HepG2 (cell line): ENCODE data around the gene TBKBP1. TPM values are rescaled to one million over a fixed set of nuclear protein-coding genes. Genes with fewer than 3 reads are reported as not detected.

Source experiments
- ARID5B ChIP-seq: IDR thresholded peaks from 2 replicates; pipeline ENCODE4 v1.4.0; 2020; ENCODE audit warnings: mild to moderate bottlenecking, missing genetic modification reagents
- ATM ChIP-seq: fragments of 450-650 bp; IDR thresholded peaks from 2 replicates; pipeline ENCODE4 v1.7.1; 2017; ENCODE audit warnings: mild to moderate bottlenecking, borderline replicate concordance
- CHD2 ChIP-seq: IDR thresholded peaks from 2 replicates; pipeline ENCODE4 v1.6.1; 2011; ENCODE audit warnings: low read depth, low read length, improper control_type of control experiment
- FIP1L1 ChIP-seq: fragments of 200-400 bp; formaldehyde crosslinking; IDR thresholded peaks from 2 replicates; pipeline ENCODE4 v1.6.1; 2018; ENCODE audit warnings: low read depth, mild to moderate bottlenecking, low read length, moderate library complexity, borderline replicate concordance; ENCODE audit not compliant: insufficient read depth
- FOSL1 ChIP-seq: sonication (generic); formaldehyde crosslinking; IDR thresholded peaks from 2 replicates; pipeline ENCODE4 v1.9.0; 2021; ENCODE audit warnings: missing genetic modification reagents, borderline replicate concordance
- ISL2 ChIP-seq: sonication (generic); formaldehyde crosslinking; IDR thresholded peaks from 2 replicates; pipeline ENCODE4 v1.5.0; 2020; ENCODE audit warnings: missing genetic modification reagents
- KLF16 ChIP-seq, 2 experiments: sonication (generic) in 1 of 2; formaldehyde crosslinking in 1 of 2; IDR thresholded peaks; 2 replicates each; pipeline versions ENCODE4 v1.6.1 to v1.8.0; 2016 to 2023; ENCODE audit warnings: missing genetic modification reagents in 2 of 2, missing compliant biosample characterization in 1 of 2
- RAD51 ChIP-seq: fragments of 450-650 bp; IDR thresholded peaks from 2 replicates; pipeline ENCODE4 v1.6.1; 2016; ENCODE audit warnings: borderline replicate concordance
- THAP7 ChIP-seq: sonication (generic); formaldehyde crosslinking; IDR thresholded peaks from 2 replicates; pipeline ENCODE4 v1.8.1; 2023; ENCODE audit warnings: mild to moderate bottlenecking, missing genetic modification reagents
- THAP8 ChIP-seq: sonication (generic); formaldehyde crosslinking; IDR thresholded peaks from 2 replicates; pipeline ENCODE4 v1.5.1; 2020; ENCODE audit warnings: missing genetic modification reagents, mild to moderate bottlenecking, borderline replicate concordance
- ZFP37 ChIP-seq: sonication (generic); formaldehyde crosslinking; IDR thresholded peaks from 2 replicates; pipeline ENCODE4 v1.4.0; 2020; ENCODE audit warnings: missing genetic modification reagents, borderline replicate concordance
- ZFP91 ChIP-seq: sonication (generic); formaldehyde crosslinking; IDR thresholded peaks from 2 replicates; pipeline ENCODE4 v1.9.0; 2022; ENCODE audit warnings: missing genetic modification reagents, mild to moderate bottlenecking, borderline replicate concordance
- ZNF20 ChIP-seq: sonication (generic); formaldehyde crosslinking; IDR thresholded peaks from 2 replicates; pipeline ENCODE4 v1.4.0; 2020; ENCODE audit warnings: mild to moderate bottlenecking, moderate library complexity, missing genetic modification reagents
- ZNF350 ChIP-seq: sonication (generic); formaldehyde crosslinking; IDR thresholded peaks from 2 replicates; pipeline ENCODE4 v1.4.0; 2020; ENCODE audit warnings: mild to moderate bottlenecking, low read depth, missing genetic modification reagents, borderline replicate concordance
- ZSCAN25 ChIP-seq: sonication (generic); formaldehyde crosslinking; IDR thresholded peaks from 2 replicates; pipeline ENCODE4 v1.8.0; 2022; ENCODE audit warnings: mild to moderate bottlenecking, missing genetic modification reagents
- polyA plus RNA-seq, 8 experiments: library from polyadenylated mRNA; depleted of rRNA in 3 of 8; stranded (reverse) in 7 of 8; unstranded in 1 of 8; fragments of >200 nt; fragmentation: Illumina TruSeq in 4 of 8; extraction: Trizol in 4 of 8; gene quantifications; 2 replicates each; pipeline versions ENCODE4 v1.2.1 to v1.2.3, GENCODE V29; 2011 to 2016; ENCODE audit warnings: low read depth in 4 of 8, missing spikeins in 1 of 8, mixed read lengths in 1 of 8; ENCODE audit not compliant: insufficient read depth in 1 of 8
- total RNA-seq, 5 experiments: library from RNA; depleted of rRNA; stranded (reverse); fragments of >200 nt; fragmentation: Illumina TruSeq; extraction: Trizol; gene quantifications; 2 replicates each; pipeline ENCODE4 v1.2.3, GENCODE V29; 2016; ENCODE audit warnings: low read depth in 1 of 5
- TF ChIP-seq, protein P1 (sequence below): sonication (generic); formaldehyde crosslinking; IDR thresholded peaks from 2 replicates; pipeline ENCODE4 v1.4.0; 2020; ENCODE audit warnings: mild to moderate bottlenecking, missing genetic modification reagents
- TF ChIP-seq, protein P2 (sequence below): sonication (generic); formaldehyde crosslinking; conservative IDR thresholded peaks from 2 replicates; pipeline ENCODE4 v1.4.0; 2020; ENCODE audit warnings: missing genetic modification reagents

Gene TBKBP1
- total and polyA plus RNA-seq, 2 of the 13 experiments (the other 11 are each of a cell fraction or from before 2014, with no cell fraction given), result 2.6 to 7.0 TPM

DNA sequence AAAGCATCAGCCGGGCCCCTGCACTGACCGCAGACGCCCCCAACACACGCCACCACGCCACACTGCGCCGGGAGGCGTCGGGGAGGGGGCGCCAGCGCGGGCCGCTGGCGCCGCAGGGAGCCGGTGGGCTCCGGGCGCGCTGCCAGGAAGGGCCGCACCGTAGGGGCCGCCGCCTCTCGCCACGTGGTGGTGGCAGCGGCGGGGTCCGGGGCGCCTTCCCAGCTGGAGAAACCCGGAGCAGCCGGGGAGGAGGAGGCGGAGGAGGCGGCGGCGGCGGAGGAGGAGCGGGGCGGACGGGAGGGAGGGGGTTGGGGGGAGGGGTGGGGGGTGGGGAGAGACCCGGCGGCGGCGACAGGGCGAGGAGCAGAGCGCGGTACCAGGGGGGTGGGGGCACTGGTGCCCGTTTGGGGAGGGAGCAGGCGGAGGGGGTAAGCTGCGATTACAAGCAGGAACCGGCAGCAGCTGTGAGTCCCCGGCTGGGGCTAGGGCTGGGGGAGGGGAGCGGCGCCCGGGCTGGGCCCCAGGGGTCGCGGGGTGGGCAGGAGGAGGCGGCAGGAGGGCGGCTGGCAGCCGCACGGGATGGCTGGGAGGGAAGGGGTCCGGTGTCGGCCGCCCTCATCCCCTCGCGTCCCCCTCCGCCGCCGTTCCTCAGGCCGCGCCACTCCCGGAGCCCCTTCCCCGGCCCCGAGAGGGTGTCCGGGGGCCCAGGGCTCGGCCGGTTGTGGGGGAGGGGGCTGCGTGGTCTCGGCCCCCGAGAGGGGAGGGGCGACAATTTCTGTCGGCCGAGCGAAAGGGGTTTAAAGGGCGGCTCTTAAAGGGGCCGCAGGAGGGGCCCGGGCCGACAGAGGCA is at the start of gene TBKBP1 (continued):
- TF ChIP-seq ARID5B (CRISPR knock-in tag) (peak; percentile 33; the same call in 1 of the 2 replicates), THAP8 (CRISPR knock-in tag) (no peak; the same call in 1 of the 2 replicates), ZFP91 (CRISPR knock-in tag) (peak; percentile 99), ISL2 (CRISPR knock-in tag) (0 out of 2 replicates have a peak, but pooled peaks have one; percentile 46), ZFP37 (peak; percentile 58; the same call in 1 of the 2 replicates), THAP7 (CRISPR knock-in tag) (no peak), FIP1L1 (no peak), RAD51 (no peak), ZNF20 (CRISPR knock-in tag) (no peak), ZSCAN25 (peak; percentile 68; the same call in 1 of the 2 replicates), CHD2 (no peak), KLF16 (CRISPR knock-in tag; IDR thresholded peaks at IDR 0.05) (no peak), ATM (no peak), FOSL1 (CRISPR knock-in tag) (no peak), ZNF350 (CRISPR knock-in tag) (no peak)
- TF ChIP-seq, protein P1, sequence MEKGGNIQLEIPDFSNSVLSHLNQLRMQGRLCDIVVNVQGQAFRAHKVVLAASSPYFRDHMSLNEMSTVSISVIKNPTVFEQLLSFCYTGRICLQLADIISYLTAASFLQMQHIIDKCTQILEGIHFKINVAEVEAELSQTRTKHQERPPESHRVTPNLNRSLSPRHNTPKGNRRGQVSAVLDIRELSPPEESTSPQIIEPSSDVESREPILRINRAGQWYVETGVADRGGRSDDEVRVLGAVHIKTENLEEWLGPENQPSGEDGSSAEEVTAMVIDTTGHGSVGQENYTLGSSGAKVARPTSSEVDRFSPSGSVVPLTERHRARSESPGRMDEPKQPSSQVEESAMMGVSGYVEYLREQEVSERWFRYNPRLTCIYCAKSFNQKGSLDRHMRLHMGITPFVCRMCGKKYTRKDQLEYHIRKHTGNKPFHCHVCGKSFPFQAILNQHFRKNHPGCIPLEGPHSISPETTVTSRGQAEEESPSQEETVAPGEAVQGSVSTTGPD (CRISPR knock-in tag), result no peak
- TF ChIP-seq, protein P2, sequence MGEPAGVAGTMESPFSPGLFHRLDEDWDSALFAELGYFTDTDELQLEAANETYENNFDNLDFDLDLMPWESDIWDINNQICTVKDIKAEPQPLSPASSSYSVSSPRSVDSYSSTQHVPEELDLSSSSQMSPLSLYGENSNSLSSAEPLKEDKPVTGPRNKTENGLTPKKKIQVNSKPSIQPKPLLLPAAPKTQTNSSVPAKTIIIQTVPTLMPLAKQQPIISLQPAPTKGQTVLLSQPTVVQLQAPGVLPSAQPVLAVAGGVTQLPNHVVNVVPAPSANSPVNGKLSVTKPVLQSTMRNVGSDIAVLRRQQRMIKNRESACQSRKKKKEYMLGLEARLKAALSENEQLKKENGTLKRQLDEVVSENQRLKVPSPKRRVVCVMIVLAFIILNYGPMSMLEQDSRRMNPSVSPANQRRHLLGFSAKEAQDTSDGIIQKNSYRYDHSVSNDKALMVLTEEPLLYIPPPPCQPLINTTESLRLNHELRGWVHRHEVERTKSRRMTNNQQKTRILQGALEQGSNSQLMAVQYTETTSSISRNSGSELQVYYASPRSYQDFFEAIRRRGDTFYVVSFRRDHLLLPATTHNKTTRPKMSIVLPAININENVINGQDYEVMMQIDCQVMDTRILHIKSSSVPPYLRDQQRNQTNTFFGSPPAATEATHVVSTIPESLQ, result 0 out of 2 replicates have a peak, but pooled peaks have one; percentile 58
